Limb (tissue), 2 donors: ENCODE measurements around the gene VPS37C.

Experiments
- DNase-seq, 2 donors: peaks; one replicate each; pipeline ENCODE4 v3.0.0-alpha.2; 2016; ENCODE audit errors: extremely low spot score in 2 of 2

Gene VPS37C

DNA sequence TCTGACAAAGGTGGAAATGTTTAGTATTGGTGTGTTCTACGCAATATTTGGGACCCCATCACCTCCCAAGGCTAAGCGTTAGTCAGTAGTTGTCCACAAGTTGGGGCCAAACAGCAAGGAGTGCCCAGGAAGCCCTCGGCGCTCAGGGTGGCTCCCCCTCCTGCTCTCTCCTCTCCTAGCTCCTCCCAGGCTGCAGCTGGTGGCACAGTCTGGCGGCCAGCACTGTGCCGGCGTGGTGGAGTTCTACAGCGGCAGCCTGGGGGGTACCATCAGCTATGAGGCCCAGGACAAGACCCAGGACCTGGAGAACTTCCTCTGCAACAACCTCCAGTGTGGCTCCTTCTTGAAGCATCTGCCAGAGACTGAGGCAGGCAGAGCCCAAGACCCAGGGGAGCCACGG lies 42.2 kb downstream of the VPS37C start:
- no peak for DNase-seq

DNA sequence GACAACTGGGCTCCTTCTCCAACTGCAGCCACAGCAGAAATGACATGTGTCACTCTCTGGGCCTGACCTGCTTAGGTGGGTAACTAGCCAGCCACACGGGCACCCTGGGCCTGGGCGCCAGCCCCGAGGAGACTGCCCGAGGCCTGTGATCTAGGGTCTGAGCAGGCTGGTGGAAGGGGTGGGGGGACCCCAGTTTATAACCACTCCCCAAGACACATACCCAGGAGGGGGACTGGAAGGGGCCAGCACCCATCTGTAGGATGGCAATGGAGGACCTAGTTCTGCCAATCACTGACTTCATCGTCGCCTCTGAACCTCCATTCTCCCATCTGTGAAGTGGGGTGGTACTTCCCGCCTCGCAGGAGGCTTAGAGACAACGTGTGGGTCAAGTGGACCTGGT lies 42.8 kb downstream of the VPS37C start:
- no peak for DNase-seq

DNA sequence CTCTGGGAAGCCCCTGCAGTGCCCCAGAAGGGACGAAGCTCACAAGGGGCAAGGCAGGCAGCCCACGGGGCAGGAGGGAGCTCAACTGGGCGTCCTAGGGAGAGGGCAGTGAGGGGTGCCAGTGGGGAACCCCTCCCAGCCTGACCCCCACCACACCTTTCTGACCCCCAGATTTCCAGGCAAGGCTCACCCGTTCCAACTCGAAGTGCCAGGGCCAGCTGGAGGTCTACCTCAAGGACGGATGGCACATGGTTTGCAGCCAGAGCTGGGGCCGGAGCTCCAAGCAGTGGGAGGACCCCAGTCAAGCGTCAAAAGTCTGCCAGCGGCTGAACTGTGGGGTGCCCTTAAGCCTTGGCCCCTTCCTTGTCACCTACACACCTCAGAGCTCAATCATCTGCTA lies 43.2 kb downstream of the VPS37C start:
- no peak for DNase-seq

DNA sequence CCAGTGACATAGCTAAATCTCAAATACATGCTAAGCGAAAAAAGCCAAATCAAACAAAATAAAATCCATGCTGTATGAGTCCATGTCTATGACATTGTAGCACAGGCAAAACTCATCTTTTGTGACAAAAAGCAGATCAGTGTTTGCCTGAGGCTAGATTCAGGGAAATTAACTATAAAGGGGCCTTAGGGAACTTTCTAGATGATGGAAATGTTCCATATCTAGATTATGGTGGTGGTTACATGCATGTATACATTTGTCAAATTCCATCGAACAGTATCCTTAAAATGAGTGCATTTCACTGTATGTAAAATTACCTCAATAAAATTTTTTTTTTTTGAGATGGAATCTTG lies 44.1 kb downstream of the VPS37C start:
- DNase-seq: no peak

DNA sequence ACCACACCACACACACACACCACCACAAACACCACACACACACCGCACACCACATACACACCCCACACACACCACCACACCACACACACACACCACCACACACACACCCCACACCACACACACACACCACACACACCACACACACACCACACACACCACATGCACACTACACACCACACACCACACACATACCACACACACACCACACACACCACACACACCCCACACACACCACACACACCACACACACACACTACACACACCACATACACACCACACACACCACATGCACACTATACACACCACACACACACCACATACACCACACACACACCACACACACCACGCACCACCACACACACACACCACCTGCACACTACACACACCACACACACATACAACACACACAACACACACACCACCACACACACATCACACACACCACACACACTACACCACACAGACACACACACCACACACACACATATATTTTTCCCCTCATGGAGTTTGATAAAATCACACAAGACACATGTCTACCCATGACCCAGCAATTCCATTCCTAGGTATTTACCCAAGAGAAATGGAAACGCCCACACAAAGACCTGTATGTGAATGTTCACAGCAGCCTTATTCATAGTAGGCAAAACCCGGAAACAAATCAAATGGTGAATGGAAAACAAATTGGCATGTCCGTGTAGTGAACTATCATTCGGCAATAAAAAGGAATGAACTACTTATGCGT lies 44.6 kb downstream of the VPS37C start:
- no peak for DNase-seq

DNA sequence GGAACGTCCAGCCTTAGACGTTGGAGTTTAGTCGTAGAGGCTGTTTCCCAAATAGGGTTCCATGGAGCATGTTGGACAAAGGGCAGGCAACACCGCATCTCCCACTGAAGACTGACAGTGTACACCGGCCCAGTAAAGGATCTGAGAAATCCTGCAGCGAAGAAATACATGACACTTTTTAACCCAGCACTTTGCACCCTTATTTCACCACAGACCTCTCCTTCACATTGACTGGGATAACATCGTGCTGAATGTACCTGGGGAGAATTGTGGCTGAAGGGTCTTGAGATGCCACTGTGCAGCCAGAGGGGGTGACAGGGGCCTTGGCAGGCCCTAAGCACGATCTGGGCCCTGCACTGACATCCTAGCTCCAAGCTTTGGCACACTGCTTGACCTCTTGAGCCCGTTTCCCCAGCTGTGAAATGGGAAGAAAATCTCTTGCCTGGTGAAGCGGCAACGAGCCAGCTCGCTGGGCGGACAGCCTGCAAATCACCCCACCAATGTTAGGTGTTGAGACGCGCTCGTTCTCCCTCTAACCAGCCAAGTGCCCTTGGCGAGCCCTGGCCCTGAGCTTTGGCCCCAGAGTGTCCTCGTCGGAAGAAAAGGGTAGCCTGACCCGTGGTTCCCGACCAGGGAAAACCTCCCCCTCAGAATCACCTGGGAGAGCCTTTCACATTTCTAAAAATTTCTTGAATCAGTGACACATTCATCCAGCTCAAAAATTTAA lies 45.6 kb downstream of the VPS37C start:
- no peak for DNase-seq

DNA sequence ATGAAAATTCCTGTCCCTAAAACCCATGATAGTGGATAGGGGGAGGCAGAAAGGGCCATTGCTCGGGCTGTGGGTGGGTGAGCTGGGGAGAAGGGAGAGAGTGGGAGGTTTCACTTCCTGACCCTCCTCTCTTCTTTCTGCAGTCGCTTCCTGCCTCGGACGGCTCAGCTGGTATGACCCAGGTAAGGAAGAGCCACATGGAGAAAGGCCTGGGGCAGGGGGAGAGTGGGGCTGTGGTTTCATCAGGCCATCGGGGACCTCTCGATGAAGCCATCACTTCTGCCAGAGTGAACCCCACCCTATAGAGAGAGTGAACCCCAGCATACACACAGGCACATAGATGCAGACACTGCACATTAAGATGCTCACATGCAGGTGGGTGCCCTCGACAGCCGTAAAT lies 46.3 kb downstream of the VPS37C start:
- DNase-seq: no peak

DNA sequence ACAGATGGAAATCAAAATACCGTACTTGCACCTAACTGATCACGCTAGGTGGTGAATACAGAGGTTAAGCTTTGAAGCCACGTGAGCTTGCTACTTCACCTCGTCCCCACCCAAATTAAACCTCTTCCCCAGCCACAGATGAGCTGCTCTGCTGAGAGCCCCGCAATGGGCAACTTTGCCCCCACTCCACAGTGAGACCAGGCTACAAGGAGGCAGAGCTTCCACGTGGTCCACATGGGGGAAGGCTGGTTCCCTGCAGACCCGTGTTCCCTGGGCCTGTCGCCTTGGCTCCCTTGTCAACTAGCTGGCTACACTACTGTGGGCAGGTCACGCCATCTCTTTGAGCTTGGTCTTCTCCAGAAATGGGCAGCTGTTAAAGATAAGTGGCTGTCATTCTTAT lies 48.0 kb downstream of the VPS37C start:
- DNase-seq: no peak

DNA sequence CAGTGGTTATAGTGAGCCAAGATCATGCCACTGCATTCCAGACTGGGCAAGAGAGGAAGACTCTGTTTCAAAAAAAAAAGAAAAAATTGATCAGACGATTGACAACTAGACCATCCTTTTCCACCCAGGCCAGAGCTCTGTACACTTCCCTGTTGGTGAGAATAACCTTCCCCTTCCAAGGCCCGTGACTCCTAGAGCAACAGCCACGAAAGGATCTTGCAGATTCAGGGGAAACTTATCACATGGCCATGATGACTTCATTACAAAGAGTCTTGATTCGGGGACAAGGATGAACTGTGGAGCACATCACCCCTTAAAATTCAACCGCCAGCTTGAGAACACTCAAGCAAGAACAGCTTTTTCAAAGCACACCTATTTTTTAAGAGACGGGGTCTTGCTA lies 48.7 kb downstream of the VPS37C start:
- DNase-seq: no peak

DNA sequence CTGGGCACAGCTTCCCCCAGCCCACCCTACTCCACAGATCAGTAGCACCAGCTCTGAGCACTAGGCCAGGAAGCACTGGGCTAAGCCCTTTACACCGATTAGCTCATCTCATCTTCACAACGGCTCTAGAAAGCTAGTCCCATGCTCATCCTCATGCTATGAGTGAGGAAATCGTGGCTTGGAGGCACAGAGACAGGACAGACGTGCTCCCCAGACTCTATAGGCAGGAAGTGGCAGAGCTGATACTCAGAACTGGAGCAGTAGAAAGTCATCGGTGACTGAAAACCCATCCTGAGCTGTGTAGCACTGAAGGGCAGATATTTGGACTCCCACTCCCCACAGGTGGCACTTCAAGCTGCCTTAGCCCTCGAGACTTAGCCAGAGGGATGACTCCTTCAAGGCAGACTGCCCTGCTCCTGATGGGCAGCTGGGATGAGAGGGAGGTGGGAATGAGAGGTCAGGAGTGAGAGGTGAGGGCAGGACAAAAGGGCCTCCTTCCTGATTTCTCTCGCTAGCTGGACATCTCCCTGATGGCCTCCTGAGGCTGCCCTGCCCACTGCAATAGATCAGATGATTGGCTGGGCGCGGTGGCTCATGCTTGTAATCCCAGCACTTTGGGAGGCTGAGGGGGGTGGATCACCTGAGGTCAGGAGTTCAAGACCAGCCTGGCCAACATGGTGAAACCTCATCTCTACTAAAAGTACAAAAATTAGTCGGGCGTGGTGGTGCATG lies 49.3 kb downstream of the VPS37C start:
- DNase-seq: no peak

DNA sequence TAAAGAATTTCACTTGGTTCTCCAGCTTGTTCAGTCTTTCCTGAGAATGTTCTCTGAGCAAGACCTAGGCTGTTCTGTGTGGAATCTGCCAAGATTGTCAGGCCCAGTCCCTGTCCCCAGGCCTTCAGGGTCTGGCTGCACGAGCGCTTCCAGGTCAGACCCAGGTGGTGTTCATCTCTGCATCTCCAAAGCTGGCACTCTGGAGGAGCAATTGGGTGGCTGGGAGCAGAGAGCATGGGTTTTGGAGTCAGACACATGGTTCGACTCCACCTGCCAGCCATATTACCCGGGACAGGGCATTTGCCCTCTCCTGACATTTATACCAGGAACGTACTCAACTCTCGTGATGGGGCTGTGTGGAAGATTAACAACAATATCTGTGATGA lies 50.2 kb downstream of the VPS37C start:
- no peak for DNase-seq

DNA sequence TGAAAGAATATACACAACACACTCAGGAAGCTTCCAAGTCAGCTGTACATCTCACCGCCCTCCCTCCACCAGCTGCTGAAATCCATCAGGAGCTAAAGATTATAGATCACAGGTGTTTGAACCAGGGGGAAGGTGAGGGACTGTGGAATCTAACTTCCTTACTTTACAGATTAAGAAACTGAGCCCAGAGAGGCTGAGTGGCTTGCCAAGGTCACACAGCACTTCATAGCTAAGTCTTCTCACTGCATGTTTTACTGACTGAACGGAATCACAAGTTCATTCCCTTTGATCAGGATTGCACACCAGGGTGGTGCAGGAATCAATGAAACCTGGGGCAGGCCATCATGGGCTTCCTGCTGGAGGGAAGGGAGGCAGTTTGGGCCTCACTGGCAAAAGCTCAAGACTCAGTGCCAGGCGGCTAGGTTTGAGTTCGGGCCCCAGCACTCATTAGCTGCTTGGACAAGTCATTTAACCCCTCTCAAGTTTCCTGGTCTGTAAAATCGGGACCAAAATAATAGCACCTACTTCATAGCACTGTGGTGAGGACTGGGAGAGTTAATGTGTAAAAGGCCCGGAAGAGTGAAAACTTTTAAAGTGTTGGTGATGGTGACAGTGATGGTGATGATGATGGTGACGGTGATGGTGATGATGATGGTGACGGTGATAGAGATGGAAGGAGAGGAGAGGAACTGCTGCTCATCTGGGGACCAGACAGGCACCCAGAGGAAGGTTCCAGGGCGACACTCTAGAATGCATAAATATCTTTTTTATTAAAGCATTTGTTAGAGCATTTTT lies 50.8 kb downstream of the VPS37C start:
- DNase-seq: no peak

DNA sequence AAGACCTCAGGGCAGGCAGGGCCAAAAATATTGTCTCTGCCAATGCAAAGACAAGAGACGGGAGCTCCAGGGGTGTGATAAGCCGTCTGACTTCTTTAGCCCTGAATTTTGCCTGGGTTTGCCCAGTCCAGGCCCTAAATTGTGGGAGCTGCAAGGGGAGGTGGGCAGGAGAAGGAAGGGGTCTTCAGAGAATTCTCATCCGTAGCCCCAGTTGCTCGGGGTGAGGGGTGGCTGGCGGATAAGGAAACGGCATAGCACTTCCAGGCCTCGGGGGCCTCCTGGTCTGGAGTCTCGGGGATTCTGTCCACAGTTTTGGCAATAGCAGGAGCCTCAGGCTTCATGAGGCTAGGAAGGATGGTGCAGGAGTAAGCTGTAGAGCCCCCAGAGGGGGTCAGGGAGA lies 51.6 kb downstream of the VPS37C start:
- no peak for DNase-seq

DNA sequence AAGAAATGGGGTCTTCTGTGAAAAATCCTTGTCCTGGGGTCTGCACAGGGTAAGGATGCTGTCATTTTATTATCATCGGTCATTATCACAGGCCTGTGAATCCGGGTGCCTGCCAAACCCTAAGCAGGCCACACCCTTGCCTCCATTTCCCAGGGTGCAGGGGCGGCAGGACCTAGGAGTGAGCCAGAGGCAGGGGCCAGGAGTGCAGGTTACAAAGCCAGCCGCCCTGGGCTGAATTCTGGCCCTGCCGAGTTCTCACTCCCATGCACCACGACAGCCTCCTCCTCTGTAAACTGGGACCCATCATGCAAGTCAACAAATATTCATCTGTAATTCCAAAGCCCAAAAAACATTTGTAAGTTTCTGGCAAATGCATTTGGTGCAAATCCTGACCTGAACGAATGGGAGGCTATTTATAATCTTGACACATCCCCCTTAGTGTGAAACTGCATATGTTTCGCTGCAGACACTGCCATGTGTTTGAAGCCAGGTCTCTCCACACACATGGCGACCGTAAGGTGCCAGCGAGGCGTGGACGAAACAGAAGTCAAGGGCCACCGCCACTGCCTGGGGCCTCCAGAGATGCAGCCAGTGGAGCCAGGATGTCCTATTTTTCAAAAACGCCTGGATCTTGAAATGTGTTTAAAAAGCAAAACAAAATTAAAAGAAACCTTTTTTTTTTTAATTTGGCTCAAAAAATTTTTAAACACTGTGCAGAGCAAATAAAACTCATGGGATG lies 52.2 kb downstream of the VPS37C start:
- no peak for DNase-seq

DNA sequence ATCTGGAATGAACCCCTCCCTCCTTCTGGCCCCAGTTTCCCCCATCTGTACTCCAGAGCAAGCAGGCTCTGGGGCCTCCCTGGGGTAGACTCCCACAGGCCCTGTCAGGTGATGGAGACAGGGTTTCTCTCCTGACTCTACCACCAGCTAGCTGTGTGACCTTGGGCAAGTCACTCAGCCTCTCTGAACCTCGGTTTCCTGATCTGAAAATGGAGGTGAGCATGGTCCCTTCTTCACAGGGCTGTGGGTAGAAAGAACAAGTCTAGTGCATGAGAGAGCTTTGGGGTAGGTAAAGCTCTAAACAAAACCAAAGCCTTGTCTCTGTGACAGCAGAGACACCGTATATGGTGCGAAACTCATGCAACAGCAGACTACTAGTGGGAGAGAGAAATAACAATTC lies 53.3 kb downstream of the VPS37C start:
- DNase-seq: no peak

DNA sequence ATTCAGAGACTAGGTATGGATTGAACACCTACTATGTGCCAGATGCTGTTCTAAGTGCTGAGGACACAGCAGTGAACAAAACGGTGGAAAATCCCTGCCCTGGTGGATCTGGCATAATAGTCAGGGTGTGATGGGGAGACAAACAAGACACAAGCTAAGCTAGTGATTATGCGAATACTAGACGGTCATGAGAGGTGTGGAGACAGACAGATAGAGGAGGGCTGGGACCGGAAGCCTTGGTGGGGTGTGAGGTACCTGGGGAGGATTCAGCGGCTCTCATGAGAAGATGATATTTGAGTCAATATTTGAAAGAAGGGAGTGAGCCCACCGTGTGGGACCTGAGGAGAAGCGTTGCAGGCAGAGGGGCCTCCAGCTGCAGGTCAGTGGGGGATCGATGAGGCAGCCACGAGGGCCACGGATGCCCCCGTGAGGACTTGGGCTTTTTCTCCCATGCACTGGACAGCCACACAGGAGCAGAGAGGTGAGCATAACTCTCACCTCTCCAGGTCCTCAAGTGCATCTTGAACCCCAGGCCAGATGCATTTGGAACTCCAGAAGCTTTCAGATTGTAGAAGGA lies 54.2 kb downstream of the VPS37C start:
- no peak for DNase-seq

DNA sequence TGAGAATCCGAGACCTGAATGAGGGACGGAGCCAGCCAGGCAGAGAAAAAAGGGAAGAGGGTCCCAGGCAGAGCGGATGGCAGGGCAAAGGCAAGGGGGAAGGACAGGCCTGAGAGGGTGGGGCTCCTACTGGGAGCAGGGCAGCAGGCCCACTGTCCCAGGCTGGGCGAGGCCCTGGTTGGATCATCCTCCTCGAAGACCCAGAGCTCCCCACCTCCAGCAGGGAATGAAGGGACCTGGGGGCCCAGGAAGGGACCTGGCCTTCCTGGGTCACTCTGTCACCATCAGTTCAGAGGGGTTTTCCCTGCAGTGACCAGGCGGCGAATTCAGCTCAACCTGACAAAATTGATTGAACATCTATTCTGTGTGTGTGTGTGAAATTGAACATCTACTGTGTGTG lies 54.9 kb downstream of the VPS37C start:
- no peak for DNase-seq

DNA sequence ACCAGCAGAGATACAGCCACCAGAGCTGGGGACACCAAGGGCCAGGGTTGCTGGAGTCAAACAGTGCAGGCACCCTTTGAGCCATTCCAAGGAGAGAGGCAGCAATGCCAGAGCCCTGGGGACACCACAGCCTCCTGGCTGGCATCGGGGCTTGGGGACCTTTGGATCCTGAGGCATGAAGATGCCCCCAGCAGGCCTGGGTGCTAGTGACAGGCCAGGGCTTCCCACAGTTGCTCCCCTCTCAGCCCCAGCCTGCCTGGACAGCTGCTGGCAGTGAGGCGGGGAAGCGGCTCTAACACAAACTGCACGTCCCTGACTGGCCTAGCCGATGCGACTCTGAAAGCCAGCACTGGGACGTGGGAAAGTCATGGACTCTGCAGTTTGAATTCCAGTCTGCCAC lies 56.3 kb downstream of the VPS37C start:
- DNase-seq: no peak

DNA sequence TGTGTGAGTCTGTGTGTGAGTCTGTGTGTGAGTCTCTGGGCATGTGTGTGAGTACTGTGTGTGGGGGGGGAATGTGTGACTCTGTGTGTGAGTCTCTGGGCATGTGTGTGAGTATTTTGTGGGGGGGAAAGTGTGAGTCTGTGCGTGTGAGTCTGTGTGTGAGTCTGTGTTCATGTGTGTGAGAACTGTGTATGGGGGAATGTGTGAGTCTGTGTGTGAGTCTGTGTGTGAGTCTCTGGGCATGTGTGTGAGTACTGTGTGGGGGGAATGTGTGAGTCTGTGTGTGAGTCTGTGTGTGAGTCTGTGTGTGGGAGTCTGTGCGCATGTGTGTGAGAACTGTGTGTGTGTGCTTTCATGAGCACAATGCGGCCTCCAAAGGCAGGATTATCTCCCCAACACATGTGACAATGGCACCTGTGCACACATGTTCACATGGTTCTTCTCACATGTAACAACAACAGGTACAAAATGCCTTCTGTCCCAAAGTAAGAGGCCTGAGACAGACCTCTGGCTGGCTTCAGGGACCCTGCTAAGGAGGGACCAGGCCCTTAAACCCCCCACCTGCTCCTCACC lies 57.3 kb downstream of the VPS37C start:
- DNase-seq: no peak
